ENCODE results near the gene NR1I3. TPM values are rescaled to one million over a fixed set of nuclear protein-coding genes. Genes with fewer than 3 reads are reported as not detected.

NR1I3 gene
- total RNA-seq, 4 donors from 2014 or later, result 1.2 TPM; not detected in 3

GRCh38 chr1:161192476-161193465 lies 45.2 kb downstream of the NR1I3 start:
- H3K4me3 ChIP-seq, result no peak overlapping the region
- H3K27me3 ChIP-seq, result no peaks in the 10 kb centered on the region
- 59% methylated on average over 15 of the region's 15 CpGs for WGBS
- H3K36me3 ChIP-seq, result no peaks in the 10 kb centered on the region
- H3K4me1 ChIP-seq, result peaks cover 53% of the 10 kb centered on the region
- no peak overlapping the region for H3K27ac ChIP-seq
- no peak for DNase-seq (ENCODE audit: low spot score in 2 of 2)
- TF ChIP-seq POLR2A (IDR thresholded peaks at IDR 0.05), result no peak
- peak; percentile 79 to 91 for TF ChIP-seq CTCF (IDR thresholded peaks at IDR 0.05)
- H3K9me3 ChIP-seq, result no peaks in the 10 kb centered on the region

GRCh38 chr1:161191971-161192370 lies 46.0 kb downstream of the NR1I3 start:
- Histone ChIP-seq H3K9me3 (no peaks in the 10 kb centered on the region), H3K27me3 (no peaks in the 10 kb centered on the region), H3K27ac (no peak overlapping the region), H3K4me1 (peaks cover 51% of the 10 kb centered on the region), H3K36me3 (no peaks in the 10 kb centered on the region), H3K4me3 (no peak overlapping the region)
- no peak for DNase-seq (ENCODE audit: low spot score in 2 of 2)
- WGBS, result 74% methylated on average over 7 of the region's 8 CpGs
- no peak for TF ChIP-seq CTCF (IDR thresholded peaks at IDR 0.05)
- TF ChIP-seq POLR2A (IDR thresholded peaks at IDR 0.05), result no peak
- no peak for TF ChIP-seq POLR2AphosphoS5 (IDR thresholded peaks at IDR 0.05)
- TF ChIP-seq EP300 (IDR thresholded peaks at IDR 0.05), result no peak

GRCh38 chr1:161190962-161191521 lies 47.0 kb downstream of the NR1I3 start:
- no peak for DNase-seq (ENCODE audit: low spot score in 2 of 2)
- Histone ChIP-seq H3K4me3 (no peak overlapping the region), H3K27ac (no peak overlapping the region), H3K36me3 (no peaks in the 10 kb centered on the region), H3K27me3 (no peaks in the 10 kb centered on the region), H3K4me1 (peaks cover 49% of the 10 kb centered on the region), H3K9me3 (no peaks in the 10 kb centered on the region)
- WGBS, result 70% methylated on average over 4 of the region's 22 CpGs
- TF ChIP-seq POLR2AphosphoS5 (IDR thresholded peaks at IDR 0.05) (no peak), POLR2A (IDR thresholded peaks at IDR 0.05) (no peak), EP300 (IDR thresholded peaks at IDR 0.05) (no peak), CTCF (IDR thresholded peaks at IDR 0.05) (no peak)

GRCh38 chr1:161189036-161189435 lies 49.0 kb downstream of the NR1I3 start:
- peaks cover 55% of the 10 kb centered on the region for H3K4me1 ChIP-seq

More at GRCh38 chr1:161189036-161189435, 49.0 kb downstream of the NR1I3 start:
- DNase-seq (ENCODE audit: low spot score in 2 of 2), result no peak
- 80% methylated on average over 5 of the region's 5 CpGs for WGBS
- Histone ChIP-seq H3K27ac (no peak overlapping the region), H3K4me3 (no peak overlapping the region), H3K27me3 (no peaks in the 10 kb centered on the region), H3K36me3 (no peaks in the 10 kb centered on the region), H3K9me3 (no peaks in the 10 kb centered on the region)
- TF ChIP-seq POLR2AphosphoS5 (IDR thresholded peaks at IDR 0.05) (no peak), CTCF (IDR thresholded peaks at IDR 0.05) (no peak), EP300 (IDR thresholded peaks at IDR 0.05) (no peak), POLR2A (IDR thresholded peaks at IDR 0.05) (no peak)

Measured in suprapubic skin (tissue), 4 donors.